ENCODE measurements around the gene CBLN3. TPM values are rescaled to one million over a fixed set of nuclear protein-coding genes. Genes with fewer than 3 reads are reported as not detected.

Gene CBLN3
- total RNA-seq, 1 donor from 2014 or later: 2.4 TPM

GRCh38 chr14:24434036-24434435, 4.6 kb upstream of the CBLN3 start:
- DNase-seq (ENCODE audit: extremely low spot score, unreplicated experiment): no peak
- Mint-ChIP-seq H3K4me1 (ENCODE audit: unreplicated experiment) (peaks cover 36% of the 10 kb centered on the region), H3K9me3 (no peaks in the 10 kb centered on the region), H3K36me3 (peaks cover 25% of the 10 kb centered on the region), H3K4me3 (no peak overlapping the region), H3K27ac (no peak overlapping the region), H3K27me3 (no peaks in the 10 kb centered on the region)
- no peak for TF ChIP-seq CTCF (conservative IDR thresholded peaks at IDR 0.05)

- H3K9me3 Mint-ChIP-seq: no peaks in the 10 kb centered on the region
- peak; percentile 69 for DNase-seq (ENCODE audit: extremely low spot score, unreplicated experiment)
- no peaks in the 10 kb centered on the region for H3K27me3 Mint-ChIP-seq
- H3K27ac Mint-ChIP-seq: peak overlapping the region; percentile 80
- H3K4me1 Mint-ChIP-seq (ENCODE audit: unreplicated experiment): peaks cover 33% of the 10 kb centered on the region
- H3K36me3 Mint-ChIP-seq: peaks cover 25% of the 10 kb centered on the region
- no peak for TF ChIP-seq CTCF (conservative IDR thresholded peaks at IDR 0.05)
- peak overlapping the region; percentile 60 for H3K4me3 Mint-ChIP-seq
Measured at GRCh38 chr14:24432259-24433131, 3.0 kb upstream of the CBLN3 start.

GRCh38 chr14:24431569-24432258, 2.2 kb upstream of the CBLN3 start:
- Mint-ChIP-seq H3K4me3 (peak overlapping the region; percentile 90), H3K36me3 (peaks cover 22% of the 10 kb centered on the region), H3K9me3 (no peaks in the 10 kb centered on the region), H3K4me1 (ENCODE audit: unreplicated experiment) (peaks cover 30% of the 10 kb centered on the region), H3K27ac (peak overlapping the region; percentile 80), H3K27me3 (no peaks in the 10 kb centered on the region)
- peak; percentile 93 for TF ChIP-seq CTCF (conservative IDR thresholded peaks at IDR 0.05)
- DNase-seq (ENCODE audit: extremely low spot score, unreplicated experiment): peak; percentile 91

GRCh38 chr14:24430682-24431568, 1.5 kb upstream of the CBLN3 start:
- TF ChIP-seq CTCF (conservative IDR thresholded peaks at IDR 0.05): no peak
- Mint-ChIP-seq H3K9me3 (no peaks in the 10 kb centered on the region), H3K36me3 (peaks cover 20% of the 10 kb centered on the region), H3K4me3 (peak overlapping the region; percentile 90), H3K27ac (peak overlapping the region; percentile 80), H3K27me3 (no peaks in the 10 kb centered on the region), H3K4me1 (ENCODE audit: unreplicated experiment) (peaks cover 29% of the 10 kb centered on the region)
- peak; percentile 66 for DNase-seq (ENCODE audit: extremely low spot score, unreplicated experiment)

- H3K4me3 Mint-ChIP-seq: peak overlapping the region; percentile 90
- peak overlapping the region; percentile 80 for H3K27ac Mint-ChIP-seq
- no peak for DNase-seq (ENCODE audit: extremely low spot score, unreplicated experiment)
- peaks cover 26% of the 10 kb centered on the region for H3K4me1 Mint-ChIP-seq (ENCODE audit: unreplicated experiment)
- no peaks in the 10 kb centered on the region for H3K9me3 Mint-ChIP-seq
- H3K36me3 Mint-ChIP-seq: peaks cover 16% of the 10 kb centered on the region
- TF ChIP-seq CTCF (conservative IDR thresholded peaks at IDR 0.05): no peak
- H3K27me3 Mint-ChIP-seq: no peaks in the 10 kb centered on the region
Measured at GRCh38 chr14:24430143-24430681, 744 bp upstream of the CBLN3 start.
